K562 (cell line): ENCODE results near the gene STYXL1. TPM values are rescaled to one million over a fixed set of nuclear protein-coding genes. Genes with fewer than 3 reads are reported as not detected.

Experiments
- BCOR ChIP-seq: fragments of 450-650 bp; IDR thresholded peaks from 2 replicates; pipeline ENCODE4 v1.6.1; 2016
- CBX3 ChIP-seq, 2 experiments: IDR thresholded peaks; 1 replicate in 1 of 2; 2 replicates in 1 of 2; pipeline ENCODE4 v1.6.1; 2012; ENCODE audit warnings: inconsistent platforms in 2 of 2, low read length in 2 of 2, borderline replicate concordance in 1 of 2, control low read depth in 1 of 2
- CGGBP1 ChIP-seq: fragments of 250-450 bp; sonication (Bioruptor Pico); IDR thresholded peaks from 2 replicates; pipeline ENCODE4 v1.9.0; 2021; ENCODE audit warnings: mild to moderate bottlenecking
- CTBP1 ChIP-seq: fragments of 450-650 bp; IDR thresholded peaks from 2 replicates; pipeline ENCODE4 v1.6.1; 2016; ENCODE audit warnings: borderline replicate concordance
- ELF4 ChIP-seq: fragments of 450-650 bp; formaldehyde crosslinking; IDR thresholded peaks from 2 replicates; pipeline ENCODE4 v1.4.0; 2022; ENCODE audit warnings: missing genetic modification characterization
- GABPB1 ChIP-seq: sonication (generic); formaldehyde crosslinking; IDR thresholded peaks from 2 replicates; pipeline ENCODE4 v1.8.0; 2022; ENCODE audit warnings: mild to moderate bottlenecking, missing genetic modification reagents
- HNRNPH1 ChIP-seq: fragments of 200-400 bp; formaldehyde crosslinking; optimal IDR thresholded peaks from 2 replicates; pipeline ENCODE3; 2017; ENCODE audit warnings: low read depth, mild to moderate bottlenecking, low read length, moderate library complexity
- MCM2 ChIP-seq: fragments of 450-650 bp; IDR thresholded peaks from 2 replicates; pipeline ENCODE4 v1.6.1; 2017; ENCODE audit warnings: low read depth, mild to moderate bottlenecking
- MYNN ChIP-seq, 2 experiments: sonication (generic); formaldehyde crosslinking in 1 of 2; IDR thresholded peaks; 2 replicates each; pipeline versions ENCODE4 v1.5.0 to v1.6.1; 2016 to 2020; ENCODE audit warnings: antibody characterized with exemption in 1 of 2, missing genetic modification reagents in 1 of 2
- NCOR1 ChIP-seq: fragments of 450-650 bp; IDR thresholded peaks from 2 replicates; pipeline ENCODE4 v1.6.1; 2016; ENCODE audit warnings: mild to moderate bottlenecking, moderate library complexity
- NEUROD1 ChIP-seq: fragments of 150-350 bp; IDR thresholded peaks from 2 replicates; pipeline ENCODE4 v1.6.1; 2014; ENCODE audit warnings: borderline replicate concordance, low read length, low read depth; ENCODE audit not compliant: partially characterized antibody
- RBFOX2 ChIP-seq: fragments of 200-400 bp; formaldehyde crosslinking; IDR thresholded peaks from 2 replicates; pipeline ENCODE4 v1.6.1; 2017; ENCODE audit warnings: low read depth, mild to moderate bottlenecking, low read length, moderate library complexity
- TEAD4 ChIP-seq, 2 experiments: sonication (generic) in 1 of 2; formaldehyde crosslinking in 1 of 2; IDR thresholded peaks; 2 replicates each; pipeline versions ENCODE4 v1.6.1 to v1.8.0; 2012 to 2022; ENCODE audit warnings: borderline replicate concordance in 1 of 2, inconsistent platforms in 1 of 2, low read length in 1 of 2, mild to moderate bottlenecking in 1 of 2, missing genetic modification reagents in 1 of 2
- ZBTB7A ChIP-seq: IDR thresholded peaks from 2 replicates; pipeline ENCODE4 v1.6.1; 2011; ENCODE audit warnings: low read depth, mild to moderate bottlenecking, low read length, moderate library complexity, borderline replicate concordance; ENCODE audit not compliant: control insufficient read depth
- ZNF197 ChIP-seq: fragments of 200-800 bp; sonication (Bioruptor generic); IDR thresholded peaks from 2 replicates; pipeline ENCODE4 v1.6.1; 2016; ENCODE audit warnings: low read depth, missing genetic modification characterization, missing compliant biosample characterization
- ZNF212 ChIP-seq: fragments of 450-650 bp; formaldehyde crosslinking; IDR thresholded peaks from 2 replicates; pipeline ENCODE4 v1.4.0; 2020; ENCODE audit warnings: mild to moderate bottlenecking
- polyA plus RNA-seq, 8 experiments: library from polyadenylated mRNA; depleted of rRNA in 4 of 8; stranded (reverse) in 5 of 8; unstranded in 3 of 8; fragments of >200 nt; fragmentation: Nextera tagmentation in 2 of 8; fragmentation: Illumina TruSeq in 1 of 8; extraction: Ambion mirVana in 2 of 8; extraction: Trizol in 1 of 8; gene quantifications; 2 replicates each; pipeline versions ENCODE4 v1.2.1 to v1.2.3, GENCODE V29; 2011 to 2014; ENCODE audit warnings: inconsistent platforms in 1 of 8, missing spikeins in 1 of 8
- total RNA-seq, 7 experiments: library from RNA; depleted of rRNA in 6 of 7; stranded (reverse); fragments of >200 nt in 6 of 7; fragmentation: Illumina TruSeq in 2 of 7; extraction: Trizol in 2 of 7; gene quantifications; 2 replicates each; pipeline versions ENCODE4 v1.2.1 to v1.2.3, GENCODE V29; 2011 to 2021; ENCODE audit warnings: low replicate concordance in 1 of 7
- TF ChIP-seq, protein P1 (sequence below), 2 experiments: fragments of 450-650 bp; formaldehyde crosslinking in 1 of 2; IDR thresholded peaks; 2 replicates each; pipeline versions ENCODE4 v1.4.0 to v1.6.1; 2014 to 2020; ENCODE audit warnings: mild to moderate bottlenecking in 2 of 2, borderline replicate concordance in 1 of 2, low read depth in 1 of 2
- TF ChIP-seq, protein P2 (sequence below): sonication (generic); formaldehyde crosslinking; IDR thresholded peaks from 2 replicates; pipeline ENCODE4 v1.8.0; 2022; ENCODE audit warnings: missing genetic modification reagents, mild to moderate bottlenecking, moderate library complexity, borderline replicate concordance

The STYXL1 gene
- total and polyA plus RNA-seq, 9 of the 15 experiments (the other 6 are each of a cell fraction or from before 2014, with no cell fraction given): 36.5 to 97.2 (median 49.9) TPM

- TF ChIP-seq, protein P1, sequence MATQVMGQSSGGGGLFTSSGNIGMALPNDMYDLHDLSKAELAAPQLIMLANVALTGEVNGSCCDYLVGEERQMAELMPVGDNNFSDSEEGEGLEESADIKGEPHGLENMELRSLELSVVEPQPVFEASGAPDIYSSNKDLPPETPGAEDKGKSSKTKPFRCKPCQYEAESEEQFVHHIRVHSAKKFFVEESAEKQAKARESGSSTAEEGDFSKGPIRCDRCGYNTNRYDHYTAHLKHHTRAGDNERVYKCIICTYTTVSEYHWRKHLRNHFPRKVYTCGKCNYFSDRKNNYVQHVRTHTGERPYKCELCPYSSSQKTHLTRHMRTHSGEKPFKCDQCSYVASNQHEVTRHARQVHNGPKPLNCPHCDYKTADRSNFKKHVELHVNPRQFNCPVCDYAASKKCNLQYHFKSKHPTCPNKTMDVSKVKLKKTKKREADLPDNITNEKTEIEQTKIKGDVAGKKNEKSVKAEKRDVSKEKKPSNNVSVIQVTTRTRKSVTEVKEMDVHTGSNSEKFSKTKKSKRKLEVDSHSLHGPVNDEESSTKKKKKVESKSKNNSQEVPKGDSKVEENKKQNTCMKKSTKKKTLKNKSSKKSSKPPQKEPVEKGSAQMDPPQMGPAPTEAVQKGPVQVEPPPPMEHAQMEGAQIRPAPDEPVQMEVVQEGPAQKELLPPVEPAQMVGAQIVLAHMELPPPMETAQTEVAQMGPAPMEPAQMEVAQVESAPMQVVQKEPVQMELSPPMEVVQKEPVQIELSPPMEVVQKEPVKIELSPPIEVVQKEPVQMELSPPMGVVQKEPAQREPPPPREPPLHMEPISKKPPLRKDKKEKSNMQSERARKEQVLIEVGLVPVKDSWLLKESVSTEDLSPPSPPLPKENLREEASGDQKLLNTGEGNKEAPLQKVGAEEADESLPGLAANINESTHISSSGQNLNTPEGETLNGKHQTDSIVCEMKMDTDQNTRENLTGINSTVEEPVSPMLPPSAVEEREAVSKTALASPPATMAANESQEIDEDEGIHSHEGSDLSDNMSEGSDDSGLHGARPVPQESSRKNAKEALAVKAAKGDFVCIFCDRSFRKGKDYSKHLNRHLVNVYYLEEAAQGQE (IDR thresholded peaks at IDR 0.05; ENCODE audit: borderline replicate concordance): no peak
- TF ChIP-seq, protein P1 (CRISPR knock-in tag; IDR thresholded peaks at IDR 0.05; ENCODE audit: low read depth): peak; percentile 44; the same call in 1 of the 2 replicates
- peak; percentile 4; the same call in 1 of the 2 replicates for TF ChIP-seq TEAD4 (IDR thresholded peaks at IDR 0.05; ENCODE audit: low read length)
- no peak for TF ChIP-seq TEAD4 (CRISPR knock-in tag; IDR thresholded peaks at IDR 0.05; ENCODE audit: borderline replicate concordance)
- TF ChIP-seq BCOR: peak; percentile 96
- TF ChIP-seq ZNF212 (CRISPR knock-in tag): 0 out of 2 replicates have a peak, but pooled peaks have one; percentile 41
- no peak for TF ChIP-seq CGGBP1 (CRISPR knock-in tag)
- 0 out of 2 replicates have a peak, but pooled peaks have one; percentile 37 for TF ChIP-seq CTBP1
- no peak for TF ChIP-seq NCOR1
- TF ChIP-seq CBX3 (IDR thresholded peaks at IDR 0.05; ENCODE audit: borderline replicate concordance in 1 of 2, low read length in 2 of 2): peak in 1 of 2 experiments; percentile 79; a peak in 1 of 3 replicates
- peak; percentile 69; the same call in 1 of the 2 replicates for TF ChIP-seq GABPB1
- no peak for TF ChIP-seq HNRNPH1
- peak; percentile 91 for TF ChIP-seq ELF4 (CRISPR knock-in tag)
- TF ChIP-seq MCM2: no peak
- TF ChIP-seq, protein P2, sequence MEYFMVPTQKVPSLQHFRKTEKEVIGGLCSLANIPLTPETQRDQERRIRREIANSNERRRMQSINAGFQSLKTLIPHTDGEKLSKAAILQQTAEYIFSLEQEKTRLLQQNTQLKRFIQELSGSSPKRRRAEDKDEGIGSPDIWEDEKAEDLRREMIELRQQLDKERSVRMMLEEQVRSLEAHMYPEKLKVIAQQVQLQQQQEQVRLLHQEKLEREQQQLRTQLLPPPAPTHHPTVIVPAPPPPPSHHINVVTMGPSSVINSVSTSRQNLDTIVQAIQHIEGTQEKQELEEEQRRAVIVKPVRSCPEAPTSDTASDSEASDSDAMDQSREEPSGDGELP (CRISPR knock-in tag): peak; percentile 75; the same call in 1 of the 2 replicates
- peak; percentile 65 for TF ChIP-seq NEUROD1
- TF ChIP-seq ZNF197: no peak
- TF ChIP-seq MYNN (IDR thresholded peaks at IDR 0.05): peak; percentile 0; the same call in 1 of the 2 replicates
- no peak for TF ChIP-seq MYNN (CRISPR knock-in tag; IDR thresholded peaks at IDR 0.05)
- peak; percentile 88 for TF ChIP-seq ZBTB7A
- peak; percentile 78 for TF ChIP-seq RBFOX2
Measured at GRCh38 chr7:75994388-75995051, 53.3 kb downstream of the STYXL1 start, which contains the start of gene TMEM120A (continued).
